K562 (cell line): ENCODE measurements around the gene BHLHE40. TPM values are rescaled to one million over a fixed set of nuclear protein-coding genes. Genes with fewer than 3 reads are reported as not detected.

Source experiments
- ASH1L ChIP-seq: fragments of 450-650 bp; IDR thresholded peaks from 2 replicates; pipeline ENCODE4 v1.6.1; 2018; ENCODE audit warnings: borderline replicate concordance, mild to moderate bottlenecking, low read depth; ENCODE audit not compliant: partially characterized antibody
- ATF7 ChIP-seq: fragments of 450-650 bp; IDR thresholded peaks from 2 replicates; pipeline ENCODE4 v1.7.1; 2014; ENCODE audit warnings: mild to moderate bottlenecking, moderate library complexity
- CC2D1A ChIP-seq: fragments of 450-650 bp; IDR thresholded peaks from 2 replicates; pipeline ENCODE4 v1.6.1; 2017; ENCODE audit warnings: mild to moderate bottlenecking
- CCAR2 ChIP-seq: fragments of 200-400 bp; formaldehyde crosslinking; IDR thresholded peaks from 2 replicates; pipeline ENCODE4 v1.6.1; 2017; ENCODE audit warnings: mild to moderate bottlenecking, low read depth, low read length
- FOXJ2 ChIP-seq: fragments of 200-800 bp; sonication (Bioruptor generic); IDR thresholded peaks from 2 replicates; pipeline ENCODE4 v1.6.1; 2016; ENCODE audit warnings: missing genetic modification characterization, missing compliant biosample characterization
- KHSRP ChIP-seq: fragments of 450-650 bp; IDR thresholded peaks from 2 replicates; pipeline ENCODE4 v1.6.1; 2017
- MEIS2 ChIP-seq: fragments of 450-650 bp; IDR thresholded peaks from 2 replicates; pipeline ENCODE4 v1.6.1; 2014; ENCODE audit warnings: mild to moderate bottlenecking; ENCODE audit not compliant: partially characterized antibody
- PHB ChIP-seq: fragments of 250-450 bp; sonication (Bioruptor Pico); IDR thresholded peaks from 2 replicates; pipeline ENCODE4 v1.5.0; 2021
- REST ChIP-seq, 2 experiments: fragments of 450-650 bp; formaldehyde crosslinking in 1 of 2; IDR thresholded peaks; 2 replicates each; pipeline versions ENCODE4 v1.4.0 to v1.6.1; 2014 to 2020; ENCODE audit warnings: mild to moderate bottlenecking in 2 of 2, borderline replicate concordance in 1 of 2, low read depth in 1 of 2
- SLC30A9 ChIP-seq: fragments of 250-450 bp; sonication (Bioruptor Pico); IDR thresholded peaks from 2 replicates; pipeline ENCODE4 v1.8.0; 2022; ENCODE audit warnings: mild to moderate bottlenecking, moderate library complexity
- SMAD2 ChIP-seq: fragments of 150-350 bp; IDR thresholded peaks from 2 replicates; pipeline ENCODE4 v1.6.1; 2014; ENCODE audit warnings: low read depth, mild to moderate bottlenecking, low read length
- SPI1 ChIP-seq: IDR thresholded peaks from 2 replicates; pipeline ENCODE4 v1.6.1; 2011; ENCODE audit warnings: low read depth, low read length, control low read depth, borderline replicate concordance
- SRF ChIP-seq, 2 experiments: fragments of 250-450, 450-650 bp in 1 of 2; sonication (Bioruptor Pico) in 1 of 2; sonication (generic) in 1 of 2; formaldehyde crosslinking; IDR thresholded peaks; 2 replicates each; pipeline versions ENCODE4 v1.5.0 to v1.5.1; 2020 to 2022; ENCODE audit warnings: mild to moderate bottlenecking in 1 of 2, missing genetic modification reagents in 1 of 2
- SRSF3 ChIP-seq: fragments of 200-400 bp; formaldehyde crosslinking; IDR thresholded peaks from 2 replicates; pipeline ENCODE4 v1.6.1; 2016; ENCODE audit warnings: mild to moderate bottlenecking, low read length, moderate library complexity; ENCODE audit not compliant: insufficient read depth
- TRIM24 ChIP-seq, 2 experiments: fragments of 450-650 bp; IDR thresholded peaks; 2 replicates each; pipeline ENCODE4 v1.6.1; 2016
- ZBED1 ChIP-seq: IDR thresholded peaks from 2 replicates; pipeline ENCODE4 v1.6.1; 2014
- ZNF174 ChIP-seq: fragments of 250-450 bp; sonication (Bioruptor Pico); IDR thresholded peaks from 2 replicates; pipeline ENCODE4 v1.4.0; 2020; ENCODE audit warnings: mild to moderate bottlenecking
- ZNF23 ChIP-seq: fragments of 250-450 bp; sonication (Bioruptor Pico); IDR thresholded peaks from 2 replicates; pipeline ENCODE4 v1.4.0; 2020; ENCODE audit warnings: mild to moderate bottlenecking
- ZNF24 ChIP-seq: fragments of 450-650 bp; IDR thresholded peaks from 2 replicates; pipeline ENCODE4 v1.6.1; 2016
- ZNF347 ChIP-seq: fragments of 450-650 bp; formaldehyde crosslinking; IDR thresholded peaks from 2 replicates; pipeline ENCODE4 v1.4.0; 2020; ENCODE audit warnings: low read depth, mild to moderate bottlenecking, moderate library complexity
- ZSCAN29 ChIP-seq: fragments of 450-650 bp; IDR thresholded peaks from 2 replicates; pipeline ENCODE4 v1.6.1; 2017
- polyA plus RNA-seq, 8 experiments: library from polyadenylated mRNA; depleted of rRNA in 4 of 8; stranded (reverse) in 5 of 8; unstranded in 3 of 8; fragments of >200 nt; fragmentation: Nextera tagmentation in 2 of 8; fragmentation: Illumina TruSeq in 1 of 8; extraction: Ambion mirVana in 2 of 8; extraction: Trizol in 1 of 8; gene quantifications; 2 replicates each; pipeline versions ENCODE4 v1.2.1 to v1.2.3, GENCODE V29; 2011 to 2014; ENCODE audit warnings: inconsistent platforms in 1 of 8, missing spikeins in 1 of 8
- total RNA-seq, 7 experiments: library from RNA; depleted of rRNA in 6 of 7; stranded (reverse); fragments of >200 nt in 6 of 7; fragmentation: Illumina TruSeq in 2 of 7; extraction: Trizol in 2 of 7; gene quantifications; 2 replicates each; pipeline versions ENCODE4 v1.2.1 to v1.2.3, GENCODE V29; 2011 to 2021; ENCODE audit warnings: low replicate concordance in 1 of 7
- TF ChIP-seq, protein P1 (sequence below): fragments of 450-650 bp; formaldehyde crosslinking; IDR thresholded peaks from 2 replicates; pipeline ENCODE4 v1.4.0; 2022; ENCODE audit warnings: mild to moderate bottlenecking, moderate library complexity

The BHLHE40 gene
- total and polyA plus RNA-seq, 9 of the 15 experiments (the other 6 are each of a cell fraction or from before 2014, with no cell fraction given) = 12.0 to 83.9 (median 31.4) TPM

DNA sequence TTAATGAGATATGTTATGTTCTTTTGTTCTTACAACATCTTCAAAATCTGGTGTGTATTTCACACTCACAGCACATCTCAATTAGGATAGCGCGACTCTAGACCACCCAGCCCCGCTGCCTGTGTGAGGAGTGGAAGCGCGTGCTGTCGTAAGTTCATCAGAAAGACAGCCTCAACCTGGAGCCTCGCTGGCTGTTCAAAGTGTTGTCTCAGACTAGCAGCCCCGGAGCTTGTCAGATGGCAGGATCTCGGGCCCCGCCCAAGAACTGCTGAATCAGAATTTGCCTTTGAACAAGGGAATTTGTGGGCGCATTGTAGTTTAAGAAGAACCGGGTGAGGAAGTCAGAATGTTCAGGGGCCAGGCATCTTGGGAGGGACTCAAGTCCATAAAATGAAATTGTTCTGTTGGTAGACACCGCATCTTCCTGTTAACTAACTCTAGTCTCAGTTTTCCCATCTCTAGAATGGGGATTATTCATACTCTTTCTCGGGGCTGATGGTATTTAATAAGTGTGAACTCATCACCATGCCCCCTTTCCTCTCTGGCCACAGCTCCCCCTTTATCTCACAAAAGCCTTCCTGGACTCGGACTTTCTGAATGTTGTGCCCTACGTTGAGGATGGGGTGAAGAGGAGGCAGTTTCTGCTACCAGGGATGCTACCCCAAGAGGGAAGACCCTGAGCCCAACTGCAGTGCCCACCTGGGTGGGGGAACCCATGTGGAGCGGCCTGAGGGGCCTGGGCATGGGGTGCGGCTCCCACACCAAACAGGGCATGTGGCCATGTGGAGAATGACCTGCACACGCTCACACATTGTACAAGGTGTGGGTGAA is 40.4 kb downstream of the BHLHE40 start (continued):
- TF ChIP-seq REST (IDR thresholded peaks at IDR 0.05; ENCODE audit: borderline replicate concordance) (peak; percentile 37; the same call in 1 of the 2 replicates), REST (CRISPR knock-in tag; IDR thresholded peaks at IDR 0.05; ENCODE audit: low read depth) (no peak), ATF7 (peak; percentile 71), FOXJ2 (tag) (no peak), SPI1 (peak; percentile 67; the same call in 1 of the 2 replicates), SRSF3 (no peak), CC2D1A (peak; percentile 83), SMAD2 (no peak), ASH1L (no peak), SRF (CRISPR knock-in tag; IDR thresholded peaks at IDR 0.05) (0 out of 4 replicates have a peak, but pooled peaks of 1 of the 2 experiments have one; percentile 24), PHB (CRISPR knock-in tag) (no peak), MEIS2 (peak; percentile 66), ZNF347 (CRISPR knock-in tag) (no peak), TRIM24 (IDR thresholded peaks at IDR 0.05) (peak in 1 of 2 experiments; percentile 49; a peak in 1 of 4 replicates), ZNF23 (no peak), ZNF174 (no peak), ZSCAN29 (no peak), ZBED1 (0 out of 2 replicates have a peak, but pooled peaks have one; percentile 40), KHSRP (no peak), ZNF24 (peak; percentile 80), SLC30A9 (CRISPR knock-in tag) (no peak), CCAR2 (no peak)
- TF ChIP-seq, protein P1, sequence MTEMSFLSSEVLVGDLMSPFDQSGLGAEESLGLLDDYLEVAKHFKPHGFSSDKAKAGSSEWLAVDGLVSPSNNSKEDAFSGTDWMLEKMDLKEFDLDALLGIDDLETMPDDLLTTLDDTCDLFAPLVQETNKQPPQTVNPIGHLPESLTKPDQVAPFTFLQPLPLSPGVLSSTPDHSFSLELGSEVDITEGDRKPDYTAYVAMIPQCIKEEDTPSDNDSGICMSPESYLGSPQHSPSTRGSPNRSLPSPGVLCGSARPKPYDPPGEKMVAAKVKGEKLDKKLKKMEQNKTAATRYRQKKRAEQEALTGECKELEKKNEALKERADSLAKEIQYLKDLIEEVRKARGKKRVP (CRISPR knock-in tag) = no peak
